ENCODE results near the gene ASPRV1.

ASPRV1 gene

GRCh38 chr2:69940691-69941090 lies 20.7 kb downstream of the ASPRV1 start:
- DNase-seq (ENCODE audit: low spot score), result no peak

GRCh38 chr2:69939722-69940121 lies 21.7 kb downstream of the ASPRV1 start:
- no peak for DNase-seq (ENCODE audit: low spot score)

- no peak for DNase-seq (ENCODE audit: low spot score)
Observed at GRCh38 chr2:69937968-69938367, 23.5 kb downstream of the ASPRV1 start.

- DNase-seq (ENCODE audit: low spot score), result no peak
Observed at GRCh38 chr2:69936906-69937305, 24.5 kb downstream of the ASPRV1 start.

GRCh38 chr2:69935011-69935410 lies 26.4 kb downstream of the ASPRV1 start:
- DNase-seq (ENCODE audit: low spot score), result no peak

- DNase-seq (ENCODE audit: low spot score), result no peak
Observed at GRCh38 chr2:69934614-69934908, 26.9 kb downstream of the ASPRV1 start.

DNA sequence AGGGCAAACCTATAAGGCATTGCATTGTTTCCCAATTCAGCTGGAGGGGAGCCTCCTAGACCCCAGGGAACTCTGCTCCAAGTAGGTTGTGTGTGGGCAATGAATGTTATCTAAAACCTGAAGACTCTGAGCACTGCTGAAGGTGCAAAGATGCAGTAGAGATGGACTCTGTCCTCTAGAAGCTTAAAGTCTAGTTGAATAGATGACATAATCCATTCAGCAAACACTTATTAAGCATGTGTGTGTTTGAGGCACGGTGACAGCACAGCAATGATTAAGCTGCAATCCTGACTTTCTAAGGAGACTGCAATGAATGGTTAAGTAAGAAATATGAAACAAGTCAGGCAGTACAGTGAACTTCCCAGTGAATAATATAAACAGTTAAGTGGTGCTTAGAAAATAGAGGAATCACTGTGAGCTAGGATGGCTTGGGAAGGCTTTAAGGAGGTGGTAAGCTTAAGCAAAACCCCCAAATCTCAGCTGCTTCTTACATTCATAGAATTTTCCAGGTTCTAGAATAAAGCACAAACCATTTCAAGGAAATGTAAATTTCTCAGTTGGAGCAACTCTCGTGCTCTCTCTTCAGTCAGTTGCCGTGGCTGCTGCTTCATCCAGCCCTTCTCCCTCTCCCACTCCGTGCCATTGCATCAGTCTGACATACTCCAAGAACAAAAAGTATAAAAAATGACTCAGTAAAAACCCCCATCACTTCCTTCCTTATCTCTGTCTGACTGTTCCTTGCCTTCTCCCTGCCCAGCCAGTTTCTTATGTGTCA lies 27.4 kb downstream of the ASPRV1 start:
- DNase-seq (ENCODE audit: low spot score), result no peak

- DNase-seq (ENCODE audit: low spot score), result no peak
Observed at GRCh38 chr2:69933254-69933828, 28.1 kb downstream of the ASPRV1 start.

GRCh38 chr2:69932596-69932922 lies 28.9 kb downstream of the ASPRV1 start:
- DNase-seq (ENCODE audit: low spot score), result no peak

GRCh38 chr2:69931832-69932595 lies 29.4 kb downstream of the ASPRV1 start:
- DNase-seq (ENCODE audit: low spot score), result peak; percentile 51

- DNase-seq (ENCODE audit: low spot score), result no peak
Observed at GRCh38 chr2:69926849-69927515, 34.4 kb downstream of the ASPRV1 start.

- no peak for DNase-seq (ENCODE audit: low spot score)
Observed at GRCh38 chr2:69923116-69923515, 38.3 kb downstream of the ASPRV1 start.

DNA sequence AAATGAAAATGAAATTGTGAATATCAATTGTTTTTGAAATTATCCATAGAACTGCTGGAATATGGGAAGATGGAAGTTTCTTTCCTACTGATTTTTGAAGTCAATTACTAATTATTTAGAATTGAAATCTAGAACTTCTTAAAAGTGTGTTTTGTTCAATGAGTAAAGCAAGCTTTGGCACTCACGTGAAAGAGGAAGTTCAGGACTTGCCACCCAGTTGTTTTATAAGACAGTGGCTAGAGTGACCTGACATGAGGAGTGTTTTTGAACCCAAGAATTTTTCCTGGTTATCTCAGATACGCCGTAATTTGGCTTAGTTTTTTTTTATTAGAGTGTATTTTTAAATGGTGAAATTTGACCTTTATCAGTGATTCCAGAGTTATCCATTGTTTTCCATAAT lies 43.0 kb downstream of the ASPRV1 start:
- no peak for DNase-seq (ENCODE audit: low spot score)

- DNase-seq (ENCODE audit: low spot score), result no peak
Observed at GRCh38 chr2:69917852-69918251, 43.6 kb downstream of the ASPRV1 start.

DNA sequence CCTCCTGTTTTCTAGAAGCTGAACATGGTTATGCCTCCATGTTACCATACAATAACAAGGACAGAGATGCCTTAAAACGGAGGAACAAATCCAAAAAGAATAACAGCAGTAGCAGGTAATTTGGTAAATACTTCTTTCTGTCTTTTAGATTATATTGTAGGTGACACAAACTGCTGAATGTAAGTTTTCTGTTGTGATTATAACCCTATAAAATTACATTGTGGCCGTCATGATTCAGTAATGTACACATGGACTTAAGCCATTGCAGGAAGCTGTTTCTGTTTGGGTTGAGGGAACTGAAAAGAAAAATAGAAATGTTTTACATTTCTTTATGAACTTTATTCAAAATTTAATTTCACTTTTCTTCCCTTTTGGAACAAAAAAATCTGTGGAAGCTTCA lies 45.3 kb downstream of the ASPRV1 start:
- no peak for DNase-seq (ENCODE audit: low spot score)

DNA sequence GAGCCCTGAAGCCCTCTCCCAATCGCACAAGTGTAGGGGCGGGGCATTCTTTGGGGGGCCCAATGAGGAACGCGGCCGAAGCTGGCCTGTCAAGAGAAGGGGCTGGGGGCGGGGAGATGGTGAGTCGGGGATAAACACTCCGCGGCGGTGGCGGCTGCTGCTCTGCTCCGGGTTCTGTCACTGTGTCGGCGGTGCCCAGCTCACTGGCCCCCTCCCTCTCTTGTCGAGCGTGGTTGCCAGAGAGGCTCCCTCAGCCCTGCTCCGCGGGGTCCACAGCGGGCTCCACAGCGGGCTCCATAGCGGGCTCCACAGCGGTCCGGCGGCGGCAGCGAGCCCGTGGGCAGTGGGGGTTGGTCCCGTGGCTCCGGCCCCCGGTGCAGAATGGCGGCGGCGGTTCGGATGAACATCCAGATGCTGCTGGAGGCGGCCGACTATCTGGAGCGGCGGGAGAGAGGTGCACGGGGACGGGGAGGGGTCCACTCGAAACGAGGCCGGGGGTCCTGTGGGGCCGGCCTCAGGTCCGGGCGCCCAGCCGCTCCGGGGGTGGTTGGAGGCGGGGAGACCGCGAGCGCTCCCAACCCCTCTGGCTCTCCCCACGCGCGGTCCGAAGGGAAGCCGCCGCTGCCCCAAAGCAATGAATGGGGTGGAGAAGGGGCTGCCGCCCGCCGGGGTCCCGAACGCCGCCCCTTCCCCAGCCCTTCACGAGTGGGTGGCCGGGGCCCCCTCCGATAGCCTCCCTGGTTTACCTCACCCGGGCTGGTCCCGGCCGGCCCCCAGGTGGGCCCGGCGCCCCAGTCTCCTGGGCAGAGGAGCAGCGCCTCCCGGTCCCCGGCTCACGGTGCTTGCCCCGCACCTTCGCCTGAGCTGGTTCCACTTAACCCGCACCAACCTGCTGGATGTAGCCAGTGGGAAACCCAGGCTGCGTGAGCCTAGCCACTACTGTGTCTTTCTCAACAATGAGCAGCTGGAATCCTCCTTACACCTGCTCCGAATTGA lies 46.2 kb downstream of the ASPRV1 start, which contains the start of gene MXD1:
MXD1 (plus strand) TSS at position 160 of the 996 bp plus-strand sequence; CDS start at position 382, 222 bp downstream.
- DNase-seq (ENCODE audit: low spot score), result no peak

DNA sequence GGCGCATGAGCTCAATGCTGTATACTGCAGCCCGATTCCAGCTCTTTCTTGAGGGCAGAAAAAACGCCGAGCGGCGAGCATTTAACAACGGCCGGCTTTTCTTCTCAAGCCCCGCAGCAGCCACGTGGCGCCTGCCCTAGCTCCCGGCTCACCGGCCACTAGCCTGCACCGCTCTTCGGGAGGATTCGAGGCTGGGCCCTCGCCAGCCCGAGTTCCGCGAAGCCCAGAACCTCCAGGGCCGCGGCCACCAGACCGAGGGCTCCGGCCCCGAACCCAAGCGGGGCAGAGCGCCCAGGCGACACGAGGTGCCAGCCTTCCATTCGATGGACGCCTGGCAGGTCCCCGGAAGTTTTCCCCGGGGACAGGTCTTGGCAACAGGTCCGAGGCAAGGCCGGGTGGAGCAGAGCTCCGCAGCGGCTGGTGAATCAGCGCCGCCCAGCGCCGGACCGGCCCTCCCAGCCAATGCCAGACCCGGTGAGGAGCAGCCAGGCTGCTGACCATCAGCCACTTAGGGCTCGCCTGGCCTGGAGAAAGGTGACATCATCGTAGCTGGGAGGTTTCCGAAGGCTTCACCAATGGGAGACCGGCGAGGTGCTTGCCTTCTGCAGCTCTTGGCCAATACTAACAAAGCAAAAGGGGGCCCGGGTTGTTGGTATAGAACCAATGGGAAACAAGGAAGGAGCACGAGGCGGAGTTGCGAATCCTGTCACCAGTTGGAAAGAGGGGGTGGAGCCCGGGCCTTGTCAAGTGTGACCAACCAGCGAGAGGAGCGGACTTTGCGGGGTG lies 47.1 kb downstream of the ASPRV1 start:
- peak; percentile 100 for DNase-seq (ENCODE audit: low spot score)

DNA sequence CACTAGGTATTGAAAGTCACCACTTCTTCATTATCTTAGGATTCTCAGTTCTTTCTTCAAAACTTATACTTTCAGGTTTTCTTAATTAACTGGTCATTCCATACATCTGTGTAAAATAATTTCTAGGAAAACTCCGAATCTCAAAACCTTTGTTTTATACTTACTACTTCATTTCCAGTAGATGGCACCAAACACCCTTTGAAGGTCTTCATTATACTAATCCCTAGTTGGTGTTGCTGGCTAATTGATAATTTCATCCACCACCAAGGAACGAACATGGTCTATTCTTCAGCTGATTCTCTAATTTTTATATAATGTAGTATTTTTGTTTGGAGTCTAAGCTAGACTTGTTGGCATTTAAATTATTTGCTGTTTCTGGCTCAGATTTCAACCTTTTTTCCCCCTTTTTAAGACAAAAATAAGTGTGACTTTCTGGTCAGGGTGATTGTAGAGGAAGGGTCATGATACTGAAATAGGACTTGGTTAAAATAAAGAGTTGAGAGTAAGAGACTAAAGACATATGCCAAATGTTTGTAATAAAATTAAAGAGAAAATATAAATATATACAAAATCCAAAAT lies 49.4 kb downstream of the ASPRV1 start:
- peak; percentile 83 for DNase-seq (ENCODE audit: low spot score)
